ENCODE data around the gene ANKRD40. TPM values are rescaled to one million over a fixed set of nuclear protein-coding genes. Genes with fewer than 3 reads are reported as not detected.

ANKRD40 gene
- total RNA-seq, 4 donors from 2014 or later: 44.9 to 122 (median 80.4) TPM

DNA sequence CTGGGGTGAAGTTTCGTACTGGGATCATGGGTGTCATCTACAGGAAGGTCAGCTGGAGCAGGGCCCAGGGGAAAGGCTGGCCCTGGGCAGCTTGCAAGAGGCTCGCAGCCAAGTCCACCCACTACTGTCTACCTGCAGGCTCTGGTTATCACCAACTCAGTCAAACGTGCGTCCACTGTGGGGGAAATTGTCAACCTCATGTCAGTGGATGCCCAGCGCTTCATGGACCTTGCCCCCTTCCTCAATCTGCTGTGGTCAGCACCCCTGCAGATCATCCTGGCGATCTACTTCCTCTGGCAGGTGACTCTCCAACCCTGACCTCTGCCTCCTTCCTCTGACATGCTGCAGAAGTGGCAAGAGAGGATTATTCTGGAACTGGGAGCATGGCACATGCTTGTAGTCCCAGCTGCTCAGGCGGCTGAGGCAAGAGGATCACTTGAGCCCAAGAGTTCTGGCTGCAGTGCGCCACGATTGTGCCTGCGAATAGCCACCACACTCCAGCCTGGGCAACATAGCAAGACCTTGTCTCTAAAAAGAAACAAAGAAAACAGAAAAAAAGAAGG, 43.8 kb downstream of the ANKRD40 start:
- no peak for TF ChIP-seq CTCF (IDR thresholded peaks at IDR 0.05; ENCODE audit: low read depth)

- no peak for TF ChIP-seq CTCF (IDR thresholded peaks at IDR 0.05; ENCODE audit: low read depth)
Measured at GRCh38 chr17:50662632-50663225, 45.0 kb downstream of the ANKRD40 start.

DNA sequence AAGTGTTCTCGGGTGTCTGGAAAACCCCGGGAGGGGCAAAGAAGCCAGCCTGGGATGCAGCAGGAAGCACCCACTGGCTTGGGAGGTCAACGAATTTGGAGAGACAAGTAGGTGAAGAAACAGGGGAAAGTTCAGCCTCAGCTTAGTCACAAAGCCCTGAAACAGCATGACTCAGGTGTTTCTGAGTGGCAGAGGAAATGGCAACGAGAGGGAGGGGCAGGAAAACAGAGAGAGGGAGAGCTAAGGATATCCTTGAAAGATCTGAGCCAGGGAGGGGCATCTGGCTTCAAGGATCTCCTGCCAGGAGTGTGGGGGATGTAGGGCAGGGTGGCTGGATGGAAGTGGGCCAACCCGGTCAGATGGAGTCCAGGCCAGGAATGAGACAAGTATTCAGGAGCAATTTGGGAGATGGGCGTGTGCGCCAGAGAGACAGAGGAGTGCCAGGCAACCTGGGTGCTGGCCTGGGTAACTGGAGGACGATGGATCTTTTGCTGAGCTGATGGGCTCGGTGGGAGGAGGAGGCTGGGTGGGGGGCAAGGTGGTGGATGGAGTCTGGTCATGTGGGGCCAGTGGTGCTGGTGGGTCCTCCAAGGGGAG, 45.8 kb downstream of the ANKRD40 start:
- no peak for TF ChIP-seq CTCF (IDR thresholded peaks at IDR 0.05; ENCODE audit: low read depth)

DNA sequence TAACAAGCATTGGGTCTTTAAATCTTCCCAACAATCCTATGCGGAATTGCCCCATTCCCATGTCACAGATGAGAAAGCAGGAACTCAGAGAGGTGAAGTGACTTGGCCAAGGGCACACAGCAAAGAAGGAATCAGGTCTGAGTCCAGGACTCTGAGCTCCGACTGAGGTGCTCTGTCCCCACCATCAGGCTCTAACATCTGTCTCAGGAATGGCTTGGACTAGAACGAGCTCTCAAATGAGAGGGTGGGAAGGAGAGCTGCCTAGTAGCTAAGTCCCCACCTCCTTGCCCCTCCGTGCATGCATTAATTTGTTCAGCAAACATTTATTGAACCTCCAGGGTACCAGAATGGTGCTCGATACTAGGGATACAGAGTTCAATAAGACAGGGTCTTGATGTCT, 46.4 kb downstream of the ANKRD40 start:
- TF ChIP-seq CTCF (IDR thresholded peaks at IDR 0.05; ENCODE audit: low read depth): no peak

GRCh38 chr17:50660887-50661345, 46.8 kb downstream of the ANKRD40 start:
- no peak for TF ChIP-seq CTCF (IDR thresholded peaks at IDR 0.05; ENCODE audit: low read depth)

DNA sequence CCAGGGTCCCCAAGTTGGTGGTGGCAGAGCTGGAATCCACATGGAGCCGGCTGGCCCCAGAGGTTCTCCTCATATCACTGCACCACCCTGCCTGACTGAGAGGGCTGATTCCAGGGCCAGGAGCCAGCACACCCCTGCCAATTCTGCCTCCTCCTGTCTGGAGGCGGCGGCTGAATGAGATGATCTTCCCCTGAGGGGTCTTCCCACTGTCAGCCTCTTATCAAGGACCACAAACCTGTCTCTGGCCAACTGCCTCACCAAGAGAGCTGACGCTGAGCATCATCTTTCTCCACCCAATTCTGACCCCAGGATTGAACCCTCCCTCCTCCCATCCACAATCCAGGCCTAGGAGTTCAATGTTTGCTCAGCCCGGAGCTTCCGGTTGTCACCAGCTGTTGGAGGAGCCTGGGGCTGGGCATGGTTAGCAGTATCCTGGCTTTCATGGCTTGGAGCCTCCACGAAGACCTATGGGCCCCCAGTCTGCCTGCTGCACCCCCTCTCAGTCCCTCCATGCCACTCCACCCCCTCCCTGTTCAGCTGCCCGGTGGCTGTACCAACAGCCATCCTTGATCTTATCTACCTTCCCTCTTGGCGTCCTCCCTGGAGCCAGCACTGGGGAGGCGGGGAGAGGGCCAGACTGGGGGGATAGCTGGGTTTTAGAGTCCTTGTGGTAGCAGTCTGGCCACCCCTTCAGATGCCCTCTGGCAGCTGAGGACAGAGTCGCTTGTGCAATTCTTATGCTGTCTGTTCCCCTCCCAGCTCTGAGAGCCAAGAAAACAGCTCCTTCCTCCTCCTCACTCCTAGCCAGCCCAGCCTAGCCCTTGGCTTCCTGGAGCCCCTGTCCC, 47.5 kb downstream of the ANKRD40 start:
- TF ChIP-seq CTCF (IDR thresholded peaks at IDR 0.05; ENCODE audit: low read depth): no peak

GRCh38 chr17:50659179-50659578, 48.5 kb downstream of the ANKRD40 start:
- no peak for TF ChIP-seq CTCF (IDR thresholded peaks at IDR 0.05; ENCODE audit: low read depth)
